ENCODE data around the gene GLCE. TPM values are rescaled to one million over a fixed set of nuclear protein-coding genes. Genes with fewer than 3 reads are reported as not detected.
"Not testable (repeated sequence)": the region's sequence is repeated elsewhere in the genome, so short reads cannot be mapped to it uniquely, and the experiment has no call there.

Gene GLCE
- total RNA-seq, 1 donor from 2014 or later, result 49.5 TPM

DNA sequence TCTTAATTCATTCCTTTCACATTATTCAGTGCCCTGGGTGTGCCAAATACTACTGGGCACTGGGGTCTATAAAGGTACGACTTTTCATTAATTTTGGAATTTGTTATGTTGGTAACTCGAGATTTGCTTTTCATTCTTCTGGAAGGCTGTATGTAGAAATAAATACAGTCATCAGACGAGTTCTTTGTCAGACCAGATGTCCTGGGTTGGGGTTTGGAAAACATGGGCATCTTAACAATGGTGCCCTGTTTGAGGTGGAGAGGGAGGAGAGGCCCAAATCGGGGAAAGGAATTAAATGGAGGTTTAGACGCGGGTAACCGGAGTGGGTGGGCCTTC lies 662 bp upstream of the GLCE start:
- no peak for DNase-seq

DNA sequence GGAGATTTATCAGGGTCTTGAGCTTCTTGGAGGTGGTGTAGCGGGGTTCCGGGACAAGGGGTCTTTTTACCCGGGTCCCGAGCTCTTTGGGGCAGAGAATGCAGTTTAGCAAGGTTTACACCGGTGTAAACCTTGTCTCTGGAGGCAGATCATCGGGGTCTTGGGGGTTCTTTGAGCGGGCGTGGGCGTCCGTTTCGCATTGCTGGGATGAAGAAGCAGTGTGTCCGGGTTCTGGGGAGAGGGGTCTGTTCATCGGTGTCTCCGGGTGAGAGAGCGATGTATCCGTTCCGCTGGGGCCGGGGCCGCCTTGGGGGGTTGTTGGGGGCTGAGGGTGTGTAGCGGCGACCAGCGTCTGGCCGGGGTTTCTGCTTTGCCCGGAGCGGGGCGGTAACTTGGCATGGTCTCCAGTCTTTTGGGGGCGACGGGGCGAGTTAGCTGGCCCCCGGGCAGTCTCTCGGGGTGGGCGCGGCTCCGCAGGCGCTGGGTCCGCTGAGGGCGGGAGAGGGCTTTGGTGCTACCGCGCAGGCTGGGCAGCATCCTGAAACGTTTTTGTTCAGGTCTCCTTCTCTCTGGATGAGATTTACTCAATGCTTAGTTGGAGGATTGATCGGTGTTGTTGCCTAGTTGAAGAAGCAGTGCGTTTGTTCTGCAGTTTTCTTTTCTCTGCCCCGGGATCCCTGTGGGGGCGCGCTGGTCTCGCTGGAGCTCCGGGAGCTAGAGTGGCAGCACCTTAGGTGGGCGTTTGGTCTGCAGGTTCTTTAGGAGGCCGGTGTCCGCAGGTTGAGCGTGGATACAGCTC lies 843 bp downstream of the GLCE start:
- no peak for DNase-seq

DNA sequence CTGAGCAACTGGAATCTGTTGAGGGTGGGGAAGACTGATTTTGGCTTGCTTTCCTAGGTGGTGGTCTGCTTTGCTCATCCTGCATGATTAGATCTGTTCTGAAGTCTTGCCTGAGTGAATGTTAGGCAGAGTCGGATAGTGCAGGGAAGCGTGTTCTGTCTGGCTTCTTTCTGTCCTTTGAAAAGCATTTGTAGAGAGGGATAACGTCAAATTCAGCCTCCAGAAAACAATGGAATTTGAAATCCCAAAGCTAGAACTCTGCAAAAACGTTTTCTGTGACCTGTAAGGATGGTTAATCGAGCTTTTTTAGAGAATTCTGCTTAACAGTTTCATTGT lies 1.4 kb downstream of the GLCE start:
- no peak for DNase-seq

DNA sequence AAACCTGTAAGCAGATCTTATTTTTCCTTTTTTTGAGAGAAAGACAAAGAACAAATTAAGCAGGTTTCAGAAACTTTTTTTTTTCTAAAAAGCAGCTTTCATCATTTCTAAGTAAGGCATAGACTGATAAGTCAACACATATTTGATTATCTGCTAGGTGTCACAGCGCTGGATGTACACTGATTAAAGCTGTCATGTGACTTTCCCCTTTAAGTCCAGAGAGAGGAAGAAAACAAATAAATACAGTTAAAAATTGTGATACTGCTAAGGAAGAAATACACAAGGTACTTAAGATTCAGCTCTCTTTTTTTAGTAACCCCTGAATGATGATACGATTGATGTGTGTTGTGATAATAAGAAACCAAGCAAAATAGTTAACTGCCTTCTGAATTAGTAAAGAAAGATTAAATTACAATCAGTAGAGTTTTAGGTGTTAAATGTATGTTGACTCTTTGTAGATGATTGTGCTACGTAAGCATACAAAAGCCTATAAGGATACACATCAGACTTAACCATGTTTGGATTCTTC lies 2.8 kb downstream of the GLCE start:
- DNase-seq, result no peak

DNA sequence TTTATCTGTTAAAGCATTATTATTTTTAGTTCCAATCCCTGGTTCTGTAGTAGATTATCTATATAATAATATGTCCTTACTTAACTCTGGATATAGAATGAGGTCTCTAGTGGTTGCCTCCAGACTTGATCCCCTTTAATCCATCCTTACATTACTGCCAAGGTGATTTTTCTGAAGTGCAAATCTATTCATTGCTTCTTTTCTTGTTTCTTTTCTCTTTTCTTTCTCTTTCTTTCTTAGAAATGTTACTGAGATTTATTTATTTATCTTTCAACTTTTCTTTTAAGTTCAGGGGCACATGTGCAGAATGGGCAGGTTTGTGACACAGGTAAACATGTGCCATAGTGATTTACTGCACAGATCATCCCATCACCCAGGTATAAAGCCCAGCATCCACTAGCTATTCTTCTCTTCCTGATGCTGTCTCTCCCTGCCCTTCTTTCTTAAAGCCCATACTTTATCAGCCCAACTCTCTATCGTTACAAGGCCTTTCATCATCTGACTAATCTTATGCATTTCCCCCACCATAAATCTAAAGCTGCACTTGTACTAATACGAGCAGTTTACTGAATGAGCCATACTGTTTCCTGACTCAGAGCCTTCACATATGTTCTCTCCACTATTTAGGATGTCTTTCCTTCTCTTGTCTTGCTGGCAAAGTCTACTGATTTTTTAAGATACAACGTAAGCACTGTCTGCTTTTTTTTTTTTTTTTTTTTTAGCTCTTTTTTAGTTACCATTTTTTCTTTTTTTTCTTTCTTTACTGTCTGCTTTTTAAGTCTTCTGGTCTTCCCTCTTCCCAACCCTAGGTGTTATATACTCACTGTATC lies 4.6 kb downstream of the GLCE start:
- no peak for DNase-seq

DNA sequence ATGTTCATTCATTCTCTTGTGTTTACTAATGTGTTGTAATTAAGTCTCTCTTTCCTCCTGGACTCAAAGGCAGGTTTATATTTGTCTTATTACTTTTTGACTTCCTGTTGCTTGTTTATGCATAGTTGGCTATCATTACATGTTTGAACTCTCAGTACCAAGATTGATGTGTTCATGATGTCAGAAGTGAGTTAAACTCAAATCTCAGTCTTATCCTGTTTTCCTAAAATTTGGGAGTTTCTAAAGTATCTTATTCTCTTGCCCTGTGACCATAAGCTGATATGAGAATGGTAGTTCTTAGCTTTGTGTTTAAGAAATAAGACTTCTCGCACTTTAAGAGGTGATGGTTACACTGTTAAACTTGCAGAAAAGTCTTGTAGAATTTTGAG lies 5.2 kb downstream of the GLCE start:
- no peak for DNase-seq

DNA sequence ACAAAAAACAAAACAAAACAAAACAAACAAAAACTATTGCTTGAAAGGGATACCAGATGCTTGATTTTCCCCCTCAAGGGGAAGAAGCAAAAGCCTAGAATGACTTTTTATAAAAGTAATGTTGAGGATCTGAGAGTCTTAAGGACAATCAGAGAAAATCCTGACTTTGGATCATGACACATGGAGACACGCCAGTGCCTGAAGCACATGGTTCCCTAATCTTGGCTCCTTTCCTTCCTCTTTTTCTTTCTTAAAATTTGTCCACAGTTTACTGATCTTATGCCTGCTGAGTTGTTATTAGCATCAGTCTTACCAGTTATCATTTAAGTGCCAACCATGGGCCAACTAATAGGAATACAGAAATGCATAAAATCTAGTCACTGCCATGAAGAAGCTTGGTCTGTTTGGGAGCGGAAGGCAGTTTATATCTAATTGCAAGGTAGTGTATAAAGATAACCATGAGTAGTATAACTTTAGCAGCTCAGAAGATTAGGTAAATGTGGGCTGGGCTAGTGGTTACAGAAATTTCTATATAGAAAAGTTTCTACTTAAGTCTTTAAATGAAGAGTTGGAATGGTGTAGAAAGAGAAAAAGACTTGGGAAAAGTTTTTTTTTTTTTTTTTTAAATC lies 6.9 kb downstream of the GLCE start:
- DNase-seq, result no peak

DNA sequence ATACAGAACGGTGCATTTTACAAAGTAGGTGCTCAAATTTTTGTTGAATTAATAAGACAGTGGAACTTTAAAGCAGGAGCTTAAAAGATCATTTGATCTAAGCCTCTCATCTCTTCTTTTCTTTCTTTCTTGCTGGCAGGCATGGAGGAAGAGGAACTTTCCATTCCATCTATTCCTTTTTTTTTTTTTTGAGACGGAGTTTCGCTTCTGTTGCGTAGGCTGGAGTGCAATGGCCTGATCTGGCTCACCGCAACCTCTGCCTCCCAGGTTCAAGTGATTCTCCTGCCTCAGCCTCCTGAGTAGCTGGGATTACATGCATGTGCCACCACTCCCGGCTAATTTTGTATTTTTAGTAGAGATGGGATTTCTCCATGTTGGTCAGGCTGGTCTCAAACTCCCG lies 7.9 kb downstream of the GLCE start:
- DNase-seq, result not testable (repeated sequence)

DNA sequence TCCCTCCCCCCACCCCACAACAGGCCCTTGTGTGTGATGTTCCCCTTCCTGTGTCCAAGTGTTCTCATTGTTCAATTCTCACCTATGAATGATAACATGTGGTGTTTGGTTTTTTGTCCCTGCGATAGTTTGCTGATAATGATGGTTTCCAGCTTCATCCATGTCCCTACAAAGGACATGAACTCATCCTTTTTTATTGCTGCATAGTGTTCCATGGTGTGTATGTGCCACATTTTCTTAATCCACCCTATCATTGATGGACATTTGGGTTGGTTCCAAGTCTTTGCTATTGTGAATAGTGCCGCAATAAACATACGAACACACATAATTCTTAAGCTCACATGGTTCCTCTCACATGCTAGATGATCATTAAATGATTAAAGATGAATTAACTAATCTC lies 9.1 kb downstream of the GLCE start:
- DNase-seq, result not testable (repeated sequence)

DNA sequence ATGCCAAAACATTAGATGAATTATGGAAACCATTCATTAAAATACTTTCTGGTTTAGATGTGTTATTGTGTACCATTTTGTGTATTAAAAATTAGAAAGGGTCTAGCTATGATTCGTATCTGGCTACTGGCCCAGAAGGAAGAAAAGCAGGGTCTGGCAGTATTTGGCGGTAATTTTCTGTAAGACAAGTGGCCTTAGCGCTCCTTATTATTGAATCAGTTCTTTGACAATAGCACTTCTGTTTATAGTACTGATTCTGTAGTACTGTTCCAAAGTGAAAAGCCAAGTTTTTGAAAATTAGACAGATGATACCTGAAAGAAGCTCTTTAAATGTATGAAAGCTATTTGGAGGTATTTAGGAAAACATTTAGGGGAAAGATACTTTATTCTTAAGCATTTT lies 10.2 kb downstream of the GLCE start:
- DNase-seq, result no peak

DNA sequence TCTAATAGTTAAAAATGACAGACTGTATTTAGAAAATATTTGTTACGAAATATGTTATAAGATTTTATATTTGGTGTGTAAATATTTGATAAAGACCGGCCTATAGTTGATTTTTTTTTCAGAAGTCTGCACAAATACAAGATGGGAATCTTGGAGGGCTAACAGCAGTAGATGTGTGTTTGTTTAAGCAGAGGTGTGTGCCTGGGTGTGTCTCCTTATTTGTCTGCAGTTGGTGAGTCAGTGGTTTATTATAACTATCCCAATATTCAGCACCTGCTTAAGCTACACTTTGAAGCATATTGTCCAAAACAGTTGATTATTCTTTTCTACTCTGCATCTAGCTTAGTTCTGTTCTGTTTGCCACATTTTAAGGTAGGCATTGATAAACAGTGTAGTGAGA lies 12.4 kb downstream of the GLCE start:
- DNase-seq, result no peak

DNA sequence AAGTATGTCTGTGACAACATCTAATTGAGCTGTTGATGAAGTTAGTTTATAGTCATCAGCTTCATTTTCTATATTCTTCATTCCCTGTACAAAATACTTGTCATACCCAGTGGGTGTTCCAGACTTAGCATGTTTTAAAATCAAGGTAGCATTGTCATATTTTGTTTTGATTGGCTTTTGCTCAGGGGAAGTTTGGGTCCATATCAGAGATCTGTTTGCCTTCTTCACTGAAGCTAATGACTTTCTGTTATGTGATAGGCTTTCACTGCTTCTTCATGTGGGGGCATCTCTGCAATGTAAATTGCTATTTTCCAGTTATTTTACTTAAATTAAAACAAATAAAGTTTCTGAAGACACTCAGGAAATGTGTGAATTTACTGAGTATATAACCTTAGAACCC lies 15.1 kb downstream of the GLCE start:
- no peak for DNase-seq

DNA sequence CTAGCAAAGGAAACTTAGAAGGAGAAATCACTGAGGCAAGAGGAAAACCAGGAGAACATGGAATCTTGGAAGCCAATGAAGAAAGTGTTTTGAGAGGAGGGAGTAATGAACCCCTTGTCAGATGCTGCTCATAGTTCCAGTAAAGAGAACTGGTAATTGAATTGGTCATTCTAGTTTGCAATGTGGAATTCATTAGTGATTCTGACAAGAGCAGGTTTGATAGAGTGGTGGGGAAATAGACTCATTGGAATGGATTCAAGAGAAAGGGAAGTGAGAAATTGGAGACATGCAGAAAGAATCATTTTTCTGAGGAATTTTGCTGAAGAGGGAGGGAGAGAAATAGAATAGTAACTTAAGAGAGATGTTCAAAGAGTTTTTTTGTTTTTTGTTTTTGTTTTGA lies 21.0 kb downstream of the GLCE start:
- no peak for DNase-seq

DNA sequence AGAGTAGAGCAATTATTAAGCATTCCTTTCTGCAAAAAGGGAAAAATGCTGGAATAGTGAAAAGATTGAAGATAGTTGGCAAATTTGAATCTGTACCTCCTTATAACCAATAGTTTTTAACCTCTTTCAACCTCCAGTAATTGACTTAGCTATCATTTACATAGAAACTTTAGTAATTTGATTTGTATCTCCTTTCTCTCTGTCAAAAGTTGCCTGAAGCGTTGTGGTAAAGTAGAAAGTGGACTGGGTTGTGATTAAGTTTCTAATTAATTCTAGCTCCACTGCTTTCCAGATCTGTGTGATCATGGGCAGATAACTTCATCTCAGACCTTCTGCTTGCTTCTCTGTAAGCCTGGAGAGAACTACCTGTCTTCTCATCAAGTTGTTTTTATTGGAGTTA lies 24.8 kb downstream of the GLCE start:
- no peak for DNase-seq

DNA sequence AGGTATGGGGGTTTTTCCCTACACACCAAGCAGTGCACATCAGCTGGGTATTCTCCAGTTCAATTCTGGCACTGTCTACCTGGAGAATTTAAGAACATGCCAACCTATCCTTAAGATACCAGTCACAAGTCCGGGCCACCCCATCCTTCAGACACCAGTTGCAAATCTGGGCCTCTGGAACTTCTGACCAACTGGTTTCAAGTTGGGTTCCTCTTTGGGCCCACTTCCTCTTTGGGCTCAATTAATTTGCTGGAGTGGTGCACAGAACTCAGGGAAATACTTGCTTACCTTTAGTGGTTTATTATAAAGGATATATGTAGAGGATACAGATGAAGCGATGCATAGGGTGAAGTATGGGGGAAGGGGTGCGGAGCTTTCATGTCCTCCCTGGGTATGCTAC lies 25.3 kb downstream of the GLCE start:
- no peak for DNase-seq

DNA sequence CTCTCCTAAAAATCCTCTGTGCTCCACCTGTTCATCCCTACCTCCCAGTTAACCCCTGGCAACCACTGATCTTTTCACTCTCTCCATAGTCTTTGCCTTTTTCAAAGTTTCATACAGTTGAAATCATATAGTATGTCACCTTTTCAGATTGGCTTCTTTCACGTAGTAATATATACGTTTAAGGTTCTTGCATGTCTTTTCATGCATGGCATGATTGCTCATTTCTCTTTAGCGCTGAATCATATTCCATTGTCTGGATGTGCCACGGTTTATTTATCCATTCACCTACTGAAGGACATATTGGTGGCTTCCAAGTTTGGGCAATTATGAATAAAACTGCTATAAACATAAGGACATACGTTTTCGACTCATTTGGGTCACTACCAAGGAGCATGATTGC lies 28.7 kb downstream of the GLCE start:
- no peak for DNase-seq

DNA sequence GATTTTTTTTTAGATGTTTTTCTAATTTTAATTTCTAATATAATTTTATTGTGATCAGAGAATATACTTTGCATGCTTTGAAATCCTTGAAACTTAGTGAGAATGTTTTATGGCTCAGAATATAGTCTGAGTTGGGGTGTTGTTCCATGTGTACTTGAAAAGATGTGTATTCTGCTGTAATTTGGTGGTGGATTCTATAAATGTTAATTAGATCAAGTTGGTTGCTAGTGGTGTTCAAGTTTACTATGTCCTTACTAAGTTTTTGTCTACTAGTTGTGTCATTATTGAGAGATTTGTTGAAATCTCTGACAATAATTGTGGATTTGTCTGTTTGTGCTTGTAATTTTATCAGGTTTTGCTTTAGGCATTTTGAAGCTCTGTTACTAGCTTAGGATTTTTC lies 29.7 kb downstream of the GLCE start:
- no peak for DNase-seq

DNA sequence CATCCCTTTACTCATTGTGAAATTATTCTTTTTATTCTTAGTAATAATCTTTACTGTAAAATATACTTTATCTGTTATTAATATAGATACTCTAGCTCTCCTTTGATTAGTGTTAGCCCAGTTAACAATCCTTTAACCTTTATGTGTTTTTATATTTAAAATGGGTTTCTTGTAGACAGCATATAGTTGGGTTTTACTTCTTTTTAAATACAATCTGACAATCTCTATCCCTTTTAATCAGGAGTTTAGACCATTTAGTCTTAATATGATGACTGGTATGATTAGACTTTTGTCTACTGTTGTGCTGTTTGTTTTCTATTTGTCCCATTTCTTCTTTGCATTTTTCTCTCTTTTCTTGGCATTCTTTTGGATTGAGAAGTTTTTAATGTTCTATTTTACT lies 30.1 kb downstream of the GLCE start:
- DNase-seq, result no peak

DNA sequence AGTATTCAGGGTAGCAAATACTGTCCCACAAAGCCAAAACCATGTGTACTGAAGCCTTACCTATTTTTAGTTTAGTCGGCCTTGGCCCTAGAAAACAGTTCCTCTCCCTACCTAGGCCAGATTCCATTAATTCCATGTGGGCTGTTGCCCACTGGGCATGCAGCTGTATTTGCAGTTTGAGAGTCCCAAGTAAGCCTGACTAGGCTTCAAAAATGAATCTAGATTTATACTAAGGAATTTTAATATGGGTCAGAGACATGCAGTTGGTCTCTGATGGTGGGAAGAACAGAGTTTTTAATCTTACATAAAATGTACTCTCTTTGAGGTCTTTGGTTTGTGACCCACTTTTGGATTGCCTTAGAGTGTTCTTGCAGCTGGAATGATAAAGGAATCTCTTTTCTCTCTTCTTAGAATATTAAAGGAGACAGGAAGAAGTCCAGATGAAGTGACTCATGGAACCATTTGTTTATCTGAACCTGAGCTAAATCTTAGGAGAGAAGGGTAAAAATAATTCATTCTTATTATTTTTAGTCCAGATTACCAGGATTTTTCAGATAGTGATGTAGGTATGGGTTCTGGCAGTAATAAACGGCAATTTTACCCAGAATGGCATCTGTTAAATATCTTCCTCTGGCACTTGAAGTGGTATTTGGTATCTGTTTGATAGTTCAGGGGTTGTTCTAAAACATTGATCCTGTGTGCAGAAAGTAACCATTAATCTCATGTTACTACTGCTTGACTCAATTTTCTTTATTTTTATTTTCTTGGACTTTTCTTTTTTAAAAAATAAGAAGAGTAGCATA lies 33.8 kb downstream of the GLCE start:
- no peak for DNase-seq

DNA sequence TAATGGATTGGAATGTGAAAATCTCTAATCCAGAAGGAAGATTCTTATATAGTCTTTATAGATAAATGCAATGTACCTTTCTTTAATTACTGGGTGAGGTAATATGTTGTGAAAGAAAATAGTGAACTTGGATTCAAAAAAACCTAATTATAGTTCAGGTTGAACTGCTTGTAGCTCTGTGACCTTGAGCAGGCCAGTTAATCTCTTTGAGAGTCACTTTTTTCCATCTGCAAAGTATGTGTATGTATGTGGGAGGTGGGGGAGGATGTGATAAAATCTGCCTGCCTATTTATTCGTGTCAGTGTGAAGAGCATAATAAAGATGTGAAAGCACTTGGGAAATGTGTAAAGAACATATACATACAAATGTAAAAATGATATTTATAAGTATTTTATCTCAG lies 34.4 kb downstream of the GLCE start:
- no peak for DNase-seq

DNA sequence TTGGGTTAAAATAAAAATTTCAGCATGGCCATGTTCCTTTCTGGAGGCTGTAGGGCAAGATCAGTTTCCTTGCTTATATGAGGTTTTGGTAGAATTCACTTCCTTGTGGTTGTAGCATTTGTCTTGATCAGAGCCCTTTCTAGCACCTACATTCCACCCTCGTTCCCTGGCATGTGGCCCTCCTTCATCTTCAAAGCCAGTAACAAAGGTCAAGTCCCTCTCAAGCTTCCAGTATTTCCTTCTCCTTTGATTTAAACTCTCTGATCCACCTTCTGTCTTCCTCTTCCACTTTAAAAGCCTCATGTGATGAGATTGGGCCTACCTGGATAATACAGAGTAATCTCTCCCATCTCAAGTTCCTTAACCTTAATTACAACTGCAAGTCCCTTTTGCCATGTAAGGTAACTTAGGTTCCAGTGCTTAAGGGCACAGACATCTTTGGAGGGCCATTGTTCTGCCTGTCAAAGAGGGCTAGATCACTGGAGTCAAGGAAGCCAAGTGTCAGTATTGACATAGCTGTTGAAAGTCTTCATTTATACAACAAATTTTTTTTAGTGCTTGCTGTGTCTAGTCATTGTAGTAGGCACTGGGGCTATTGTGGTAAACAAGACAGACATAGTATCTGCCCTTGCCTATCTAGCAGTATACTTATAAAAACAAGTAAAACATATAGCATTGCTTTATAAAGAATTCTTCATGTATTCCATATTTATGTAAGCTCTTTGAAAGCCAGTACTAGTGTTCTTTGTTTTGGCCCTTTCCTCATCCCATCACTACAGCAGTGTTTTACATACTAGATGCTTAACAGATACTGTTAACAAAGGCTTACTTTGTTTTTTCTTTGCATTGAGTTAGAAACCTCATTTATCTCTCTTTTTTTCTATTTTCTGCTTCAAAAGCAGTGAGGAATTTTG lies 40.7 kb downstream of the GLCE start:
- DNase-seq, result no peak
